Stomach (tissue), 9 donors: ENCODE data around the gene MYO10. TPM values are rescaled to one million over a fixed set of nuclear protein-coding genes. Genes with fewer than 3 reads are reported as not detected.

Experiments used
- DNase-seq, 2 donors: peaks; one replicate each; pipeline versions ENCODE4 v3.0.0 to v3.0.0-alpha.2; 2013 to 2019
- H3K27ac ChIP-seq, 5 donors: fragments of 200-600 bp in 4 of 5; sonication (generic) in 4 of 5; one replicate each; pipeline ENCODE4 v1.5.1; 2013 to 2019; ENCODE audit warnings: mild to moderate bottlenecking in 1 of 5, moderate library complexity in 1 of 5
- H3K27me3 ChIP-seq, 3 donors: fragments of 200-600 bp; sonication (generic); one replicate each; pipeline ENCODE4 v1.5.1; 2017 to 2019; ENCODE audit warnings: mixed run types in 1 of 3
- H3K36me3 ChIP-seq, 4 donors: fragments of 200-600 bp; sonication (generic); 1 replicate in 3 of 4; 2 replicates in 1 of 4; pipeline ENCODE4 v1.5.1; 2016 to 2019
- H3K4me1 ChIP-seq, 4 donors: fragments of 200-600 bp; sonication (generic); one replicate each; pipeline ENCODE4 v1.5.1; 2016 to 2019
- H3K4me3 ChIP-seq, 4 donors: fragments of 200-600 bp; sonication (generic) in 3 of 4; one replicate each; pipeline ENCODE4 v1.5.1; 2016 to 2019; ENCODE audit warnings: mild to moderate bottlenecking in 1 of 4
- H3K9me3 ChIP-seq, 4 donors: fragments of 200-600 bp; sonication (generic); one replicate each; pipeline ENCODE4 v1.5.1; 2016 to 2019
- CTCF ChIP-seq, 7 experiments: fragments of 450-650 bp in 4 of 7; fragments of 200-600 bp in 3 of 7; sonication (generic) in 3 of 7; IDR thresholded peaks; one replicate each; pipeline ENCODE4 v1.5.1; 2016 to 2019; ENCODE audit warnings: antibody characterized with exemption in 7 of 7, control low read depth in 2 of 7, mild to moderate bottlenecking in 1 of 7
- EP300 ChIP-seq: sonication (generic); formaldehyde crosslinking; IDR thresholded peaks from one replicate; pipeline ENCODE4 v1.6.1; 2017; ENCODE audit warnings: antibody characterized with exemption
- POLR2A ChIP-seq, 4 donors: fragments of 450-650 bp; IDR thresholded peaks; one replicate each; pipeline ENCODE4 v1.6.1; 2016; ENCODE audit warnings: antibody characterized with exemption in 4 of 4, control low read depth in 2 of 4, mild to moderate bottlenecking in 1 of 4, moderate library complexity in 1 of 4
- POLR2AphosphoS5 ChIP-seq, 3 donors: sonication (generic); formaldehyde crosslinking; IDR thresholded peaks; one replicate each; pipeline ENCODE4 v1.6.1; 2016; ENCODE audit warnings: antibody characterized with exemption in 3 of 3
- WGBS, 5 donors: extraction: QIAGEN DNeasy Blood & Tissue Kit in 3 of 5; methylation state at CpG; one replicate each; pipeline versions ENCODE4 v1.1.5 to v1.1.7; 2013 to 2018; 5-methylcytosine and 5-hydroxymethylcytosine counted together
- intact Hi-C: fragments of 100-400 bp; cut with DNase I; formaldehyde crosslinking; loops from one replicate; pipeline ENCODE4 v1.15.1; 2023; ENCODE audit warnings: low total_unique reads
- polyA plus RNA-seq, 3 donors: library from polyadenylated mRNA; stranded (reverse); fragments of 200-250 nt; gene quantifications; one replicate each; pipeline ENCODE4 v1.2.3, GENCODE V29; 2013
- total RNA-seq, 5 donors: library from RNA; depleted of rRNA; stranded (reverse); fragments of >200 nt; gene quantifications; one replicate each; pipeline versions ENCODE4 v1.1.0 to v1.2.3, GENCODE V29; 2014 to 2016
- donor health status: healthy with polysubstance abuse.
- donor health status: Bipolar disorder and iron deficiency.
- donor health status: healthy.

The MYO10 gene
- total and polyA plus RNA-seq, 8 donors, result 6.8 to 233 (median 76.5) TPM

- Histone ChIP-seq H3K27ac (no peak overlapping the region), H3K4me3 (no peak overlapping the region), H3K27me3 (no peaks in the 10 kb centered on the region), H3K36me3 (no peaks in the 10 kb centered on the region), H3K4me1 (peaks cover 10 to 18% (median 16%) of the 10 kb centered on the region in 4 donors), H3K9me3 (no peaks in the 10 kb centered on the region)
- TF ChIP-seq CTCF (IDR thresholded peaks at IDR 0.05), result no peak
- TF ChIP-seq POLR2A (IDR thresholded peaks at IDR 0.05), result no peak
- TF ChIP-seq EP300, result no peak
- no peak for TF ChIP-seq POLR2AphosphoS5 (IDR thresholded peaks at IDR 0.05)
- 72 to 86% (median 74%) methylated on average over 2 of the region's 2 CpGs for WGBS, 5 donors
- intact Hi-C loops, result no loop called here
- DNase-seq, result no peak
Measured at GRCh38 chr5:16619136-16619535, 317.0 kb downstream of the MYO10 start.

DNA sequence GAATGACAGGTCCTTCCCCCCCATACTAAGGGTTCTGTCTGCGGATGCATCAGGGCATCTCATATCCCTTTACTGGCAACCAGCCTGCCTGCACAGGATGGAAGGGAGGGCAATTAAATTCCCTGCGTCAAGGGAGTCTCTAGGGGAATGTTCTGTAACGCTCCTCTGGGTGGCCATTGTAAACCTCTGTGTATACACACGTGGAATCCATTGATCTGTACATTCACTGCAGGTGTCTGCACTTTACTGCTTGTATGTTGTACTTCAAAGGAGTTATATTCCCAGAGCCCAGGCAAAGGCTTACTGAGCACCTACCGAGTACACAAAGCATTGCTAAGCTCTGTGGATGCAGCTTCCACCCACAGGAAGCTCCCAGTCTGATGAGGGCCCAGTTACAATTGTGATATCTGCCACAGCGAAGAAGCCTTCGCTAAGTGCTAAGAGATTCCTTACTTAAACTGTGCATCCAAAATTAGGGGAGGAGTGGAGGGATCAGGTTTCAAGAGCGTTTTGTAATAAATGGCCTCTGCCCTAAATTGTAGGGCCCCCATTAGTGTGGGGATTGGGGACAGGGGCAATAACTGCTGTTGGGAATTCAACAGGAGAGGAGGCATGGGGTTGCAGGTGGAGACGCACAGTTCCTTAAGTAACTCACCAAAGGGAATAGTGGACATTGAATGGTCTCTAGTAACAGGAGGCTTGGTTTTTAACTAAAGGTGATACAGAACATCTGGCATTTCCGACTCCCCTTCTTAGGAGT, 317.8 kb downstream of the MYO10 start:
- Histone ChIP-seq H3K9me3 (no peaks in the 10 kb centered on the region), H3K36me3 (no peaks in the 10 kb centered on the region), H3K27ac (peak overlapping the region in 3 of 5 donors; percentile 45 to 80 (median 72)), H3K27me3 (no peaks in the 10 kb centered on the region), H3K4me1 (peaks cover 10 to 18% (median 16%) of the 10 kb centered on the region in 4 donors), H3K4me3 (no peak overlapping the region)
- DNase-seq, result peak in 1 of 2 donors; percentile 13
- TF ChIP-seq POLR2AphosphoS5 (IDR thresholded peaks at IDR 0.05), result no peak
- TF ChIP-seq POLR2A (IDR thresholded peaks at IDR 0.05), result no peak
- TF ChIP-seq EP300, result no peak
- TF ChIP-seq CTCF (IDR thresholded peaks at IDR 0.05), result no peak
- WGBS, 5 donors, result 79 to 87% (median 82%) methylated on average over 10 of the region's 10 CpGs
- intact Hi-C loops, result no loop called here

DNA sequence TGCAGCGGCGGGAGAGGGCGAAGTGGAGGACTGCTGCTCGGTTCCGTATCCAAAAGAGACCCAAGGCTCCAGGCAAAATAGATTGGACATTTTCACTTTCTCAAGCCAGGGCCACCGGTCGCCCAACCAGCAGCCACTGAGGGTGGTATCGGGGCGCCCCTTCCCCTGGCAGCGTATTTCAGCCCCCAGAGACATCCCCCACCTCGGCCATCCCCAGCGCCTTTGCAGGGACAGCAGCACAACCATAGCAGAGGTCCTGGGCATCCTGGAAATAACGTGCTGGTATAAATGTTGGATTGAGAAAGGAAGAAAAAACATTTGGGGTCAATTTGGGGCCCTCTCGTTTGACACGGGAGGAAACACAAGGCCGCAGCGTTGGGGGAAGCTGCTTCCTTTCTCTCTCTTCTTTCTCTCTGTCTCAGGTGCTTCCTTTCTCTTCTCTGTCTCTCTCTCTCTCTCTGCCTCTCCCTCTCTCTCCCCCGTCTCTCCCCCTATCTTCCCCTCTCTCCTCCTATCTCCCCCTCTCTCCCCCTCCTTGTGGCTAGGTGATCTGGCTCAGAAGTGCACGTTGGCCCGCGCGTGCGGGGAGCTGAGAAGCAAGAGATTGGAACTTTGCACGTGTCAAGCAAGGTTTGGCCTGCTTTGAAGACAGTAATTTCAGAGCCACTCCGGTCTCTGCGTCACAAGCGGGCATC, 318.7 kb downstream of the MYO10 start:
- peak in 1 of 2 donors; percentile 30 for DNase-seq
- Histone ChIP-seq H3K27ac (peak overlapping the region; percentile 12 to 80 (median 69)), H3K27me3 (no peaks in the 10 kb centered on the region), H3K9me3 (no peaks in the 10 kb centered on the region), H3K36me3 (no peaks in the 10 kb centered on the region), H3K4me3 (peak overlapping the region; percentile 77 to 87 (median 82)), H3K4me1 (peaks cover 10 to 18% (median 16%) of the 10 kb centered on the region in 4 donors)
- TF ChIP-seq POLR2A (IDR thresholded peaks at IDR 0.05), result no peak
- no peak for TF ChIP-seq POLR2AphosphoS5 (IDR thresholded peaks at IDR 0.05)
- no peak for TF ChIP-seq EP300
- TF ChIP-seq CTCF (IDR thresholded peaks at IDR 0.05), result no peak
- intact Hi-C loops, result no loop called here
- 27 to 49% (median 36%) methylated on average over 17 to 27 of the region's 27 CpGs for WGBS, 5 donors

DNA sequence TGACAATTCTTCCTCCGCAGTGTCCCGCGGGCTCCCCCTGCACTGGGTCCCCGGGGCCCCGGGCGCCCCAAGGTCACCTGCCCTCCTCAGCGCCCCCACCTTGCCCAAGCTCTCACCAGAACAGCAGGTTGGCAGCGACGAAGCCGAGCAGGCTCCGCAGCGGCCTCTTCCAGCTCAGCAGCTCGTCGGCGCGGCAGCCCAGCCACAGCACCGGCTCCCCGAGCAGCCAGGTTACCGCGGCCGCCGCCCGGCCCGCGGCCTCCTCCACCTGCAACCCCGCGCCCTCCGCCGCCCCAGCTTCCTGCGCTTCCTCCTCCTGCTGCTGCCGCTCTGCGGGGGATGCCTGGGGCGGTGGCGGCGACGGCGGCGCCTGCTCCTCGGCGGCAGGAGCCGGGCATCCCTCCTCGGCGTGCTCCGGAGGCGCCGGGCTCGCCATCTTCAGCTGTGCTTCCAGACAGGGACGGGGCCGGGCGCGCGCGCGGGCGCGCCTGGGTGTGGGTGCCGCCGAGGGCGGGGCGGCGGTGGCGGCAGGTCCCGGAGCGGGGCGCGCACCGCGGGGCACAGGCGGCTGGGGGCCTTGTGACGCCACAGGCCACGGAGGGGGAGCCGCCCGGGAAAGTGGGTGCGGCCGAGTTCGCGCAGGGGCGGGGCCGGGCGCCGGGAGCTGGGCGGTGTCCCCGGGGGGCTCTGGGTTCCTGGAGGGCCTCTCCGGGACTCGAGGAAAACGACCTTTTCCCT, 319.4 kb downstream of the MYO10 start, which contains the start of gene RETREG1:
Gene RETREG1, minus strand, starts transcription at position 462 of the 738 bp plus-strand sequence. Its CDS starts 26 bp downstream, at position 436.
- intact Hi-C loops, result no loop called here
- DNase-seq, result peak; percentile 76 to 90
- Histone ChIP-seq H3K4me1 (peaks cover 10 to 18% (median 16%) of the 10 kb centered on the region in 4 donors), H3K36me3 (no peaks in the 10 kb centered on the region), H3K27me3 (no peaks in the 10 kb centered on the region), H3K9me3 (no peaks in the 10 kb centered on the region), H3K27ac (peak within 1 kb of the TSS; percentile 12 to 80 (median 69)), H3K4me3 (peak within 1 kb of the TSS; percentile 77 to 87 (median 82))
- 0 to 1% (median 0%) methylated on average over 17 to 86 of the region's 86 CpGs for WGBS, 5 donors
- TF ChIP-seq CTCF (IDR thresholded peaks at IDR 0.05) (no peak), EP300 (no peak), POLR2AphosphoS5 (IDR thresholded peaks at IDR 0.05) (no peak), POLR2A (IDR thresholded peaks at IDR 0.05) (no peak)
